SKM-1 treated with dmso at 0.1 percent for 144 hours (cell line): Measurements from ENCODE around the gene GSC.
"Not testable (repeated sequence)": the region's sequence is repeated elsewhere in the genome, so short reads cannot be mapped to it uniquely, and the experiment has no call there.

Source experiments
- DNase-seq: peaks from one replicate; lab custom pipeline; 2025; ENCODE audit not compliant: unreplicated experiment; lab: John Stamatoyannopoulos, UW

Gene GSC

DNA sequence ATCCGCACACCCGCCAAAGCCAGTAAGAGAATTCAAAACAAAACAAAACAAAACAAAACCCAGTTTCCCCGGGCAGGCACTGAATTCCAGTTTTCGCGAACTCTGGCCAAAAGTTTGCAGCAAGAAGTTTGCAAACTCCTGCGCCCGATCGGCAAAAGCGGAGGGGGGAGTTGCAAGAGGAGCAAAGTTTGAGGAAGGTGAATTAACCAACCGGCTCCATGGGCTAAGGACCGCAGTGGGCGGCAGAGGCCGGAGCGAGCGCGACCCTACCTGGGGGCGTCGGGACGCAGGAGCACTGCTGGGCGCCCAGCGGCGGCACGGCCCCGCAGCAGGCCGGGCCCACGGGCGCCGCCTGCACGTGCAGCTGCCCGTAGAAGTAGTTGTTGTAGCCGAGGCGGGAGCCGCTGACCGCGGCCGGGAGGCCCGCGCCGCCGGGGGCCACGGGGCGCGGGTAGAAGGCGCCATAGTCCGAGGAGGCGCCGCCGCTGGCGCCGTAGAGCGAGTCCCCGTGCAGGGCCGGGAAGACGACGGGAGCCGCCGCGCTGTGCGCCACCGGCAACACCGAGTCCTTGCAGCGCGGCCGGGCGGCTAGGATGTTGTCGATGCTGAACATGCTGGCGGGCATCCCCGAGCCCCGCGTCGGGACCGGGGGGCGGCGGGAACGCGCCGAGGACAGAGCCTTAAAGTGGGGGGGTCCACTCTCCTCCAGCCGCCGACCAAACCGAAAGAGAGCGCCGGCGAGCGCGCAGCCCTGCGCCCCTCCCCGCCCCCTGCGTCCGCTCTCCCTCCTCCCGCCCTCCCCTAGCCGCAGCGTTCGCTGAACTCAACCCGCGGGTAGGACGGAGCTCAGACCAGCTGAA is at the start of gene GSC:
GSC (minus strand) TSS at position 723 of the 860 bp plus-strand sequence; CDS start at position 625, 98 bp downstream.
- no peak for DNase-seq

DNA sequence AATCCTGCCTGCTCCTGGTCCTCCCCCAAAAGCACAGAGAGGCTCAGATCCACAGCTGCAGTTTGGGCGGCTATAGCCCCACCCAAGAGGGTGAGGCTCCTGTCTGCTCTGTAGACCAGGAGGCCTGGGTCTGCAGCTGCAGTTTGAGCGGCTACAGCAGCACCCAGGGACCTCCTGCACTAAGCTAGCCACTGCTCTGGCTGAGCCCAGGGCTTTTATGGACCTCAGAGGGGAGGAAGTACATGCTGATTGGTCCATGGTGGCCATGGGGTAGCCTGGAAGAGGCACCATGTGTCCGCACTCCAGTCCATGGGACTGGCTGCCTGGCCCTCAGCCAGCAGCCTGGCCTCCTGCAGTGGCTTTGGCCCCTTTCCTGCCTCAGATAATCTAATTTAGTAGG is 49.6 kb upstream of the GSC start:
- no peak for DNase-seq

DNA sequence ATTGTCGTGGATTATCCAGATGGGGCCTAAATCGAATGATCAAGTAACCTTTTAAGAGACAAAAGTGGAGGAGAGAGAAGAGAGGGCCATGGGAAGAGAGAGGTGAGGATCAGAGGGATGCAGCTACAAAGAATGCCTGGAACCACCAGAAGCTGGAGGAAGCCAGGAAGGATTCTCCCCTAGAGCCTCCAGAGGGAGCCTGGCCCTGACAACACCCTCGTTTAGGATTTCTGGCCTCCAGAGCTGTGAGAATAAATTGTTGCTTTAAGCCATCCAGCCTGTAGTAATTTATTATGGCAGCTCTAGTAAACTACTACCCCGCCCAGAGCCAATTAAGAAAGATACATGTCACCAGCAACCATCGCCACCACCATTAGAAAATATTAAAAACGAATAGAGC is 46.2 kb upstream of the GSC start:
- DNase-seq = no peak

DNA sequence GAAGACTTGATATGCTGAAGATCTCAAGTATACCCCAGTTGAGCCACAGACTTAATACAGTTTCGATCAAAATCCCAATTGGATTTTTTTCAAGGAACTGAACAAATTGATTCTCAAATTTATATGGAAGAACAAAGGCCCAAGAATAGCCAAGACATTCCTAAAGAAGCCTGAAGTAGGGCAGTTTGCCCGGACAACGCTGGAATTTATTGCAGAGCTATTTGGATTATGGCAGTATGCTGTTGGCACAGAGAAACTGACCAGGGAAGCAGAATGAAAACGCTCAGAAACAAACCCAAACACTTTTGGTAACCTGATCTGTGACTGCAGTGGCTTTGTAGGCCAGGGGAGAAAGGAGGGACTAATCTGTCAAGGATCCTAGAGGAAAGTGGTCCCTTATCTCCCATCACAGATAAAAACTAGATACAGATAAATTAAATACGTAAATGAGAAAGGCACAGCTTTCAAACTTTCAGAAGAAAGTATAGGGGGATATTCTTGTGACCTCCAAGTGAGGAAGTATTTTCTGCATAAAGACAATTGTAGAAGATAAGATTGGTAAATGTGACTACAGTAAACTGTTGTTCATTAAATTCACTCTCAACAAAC is 35.9 kb upstream of the GSC start:
- no peak for DNase-seq

DNA sequence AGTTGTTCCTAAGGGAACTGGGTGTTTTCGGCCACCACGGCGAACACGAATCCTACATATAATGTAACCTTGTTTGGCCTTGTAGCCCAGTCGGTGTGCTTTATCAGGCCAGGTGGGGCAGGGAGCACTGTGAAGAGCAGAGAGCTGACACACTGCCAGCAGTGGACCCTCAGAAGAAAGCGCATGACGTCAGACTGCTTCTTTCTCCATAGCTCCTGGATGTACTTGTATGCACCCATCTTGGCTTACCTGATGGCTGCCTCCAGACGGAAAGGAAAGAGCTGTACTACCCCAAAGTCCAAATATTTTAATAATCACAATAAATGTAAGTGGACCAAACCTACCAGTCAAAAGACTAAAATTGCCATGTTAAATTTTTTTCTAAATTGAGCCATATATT is 31.3 kb upstream of the GSC start:
- DNase-seq = no peak

DNA sequence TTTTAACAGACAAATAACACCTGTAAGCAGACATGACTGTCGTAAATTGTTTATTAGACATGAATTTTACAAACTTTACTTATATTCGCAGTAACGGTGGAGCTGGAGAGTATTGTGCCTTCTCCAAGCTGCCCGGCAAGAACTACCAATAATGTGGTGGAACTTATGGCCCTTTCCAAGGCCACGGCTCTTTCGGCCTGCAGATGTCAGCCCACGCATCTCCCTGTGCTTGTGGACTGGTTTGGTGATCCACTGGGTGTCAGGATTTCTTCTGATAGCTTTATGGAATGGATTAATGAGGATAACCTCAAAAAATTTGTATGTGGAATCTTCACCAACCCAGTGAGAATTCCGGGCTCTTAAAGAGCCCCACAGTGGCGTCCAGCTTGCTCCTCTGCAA is 30.9 kb upstream of the GSC start:
- not testable (repeated sequence) for DNase-seq

DNA sequence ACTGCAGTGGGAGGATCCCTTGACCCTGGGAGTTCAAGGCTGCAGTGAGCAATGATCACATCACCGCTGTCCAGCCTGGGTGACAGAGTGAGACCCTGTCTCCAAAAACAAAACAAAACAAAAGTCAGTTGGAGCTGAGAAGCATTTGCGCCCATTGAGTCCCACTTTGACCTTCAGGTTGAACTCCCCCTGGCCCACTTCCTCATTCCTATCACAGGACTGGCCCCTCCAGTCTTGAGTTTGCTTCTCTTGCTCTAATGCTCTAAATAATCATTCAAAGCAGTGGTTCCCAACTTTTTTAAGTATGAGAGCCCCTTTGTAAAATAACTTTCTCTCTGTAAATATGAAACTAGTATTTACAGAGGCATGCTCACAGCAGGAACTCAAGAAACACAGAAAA is 28.0 kb upstream of the GSC start:
- no peak for DNase-seq

DNA sequence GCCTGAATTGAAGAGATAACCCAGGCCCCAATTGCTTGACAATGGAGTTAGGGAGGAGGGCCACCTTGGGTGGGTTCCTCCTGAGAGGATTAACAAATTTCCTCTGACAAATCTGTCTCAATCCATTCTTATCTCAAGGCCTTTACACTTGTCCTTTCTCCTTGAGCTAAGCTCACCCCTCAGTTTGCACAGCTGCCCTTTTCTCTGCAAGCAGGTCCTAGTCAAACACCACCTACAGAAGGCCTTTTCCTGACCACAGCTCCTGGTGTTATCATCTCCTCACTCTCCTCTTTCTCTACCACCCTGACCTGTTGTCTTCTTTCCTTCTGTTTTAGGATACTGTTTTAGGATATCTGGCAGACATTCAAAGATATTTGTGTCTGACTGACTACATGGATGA is 26.4 kb upstream of the GSC start:
- no peak for DNase-seq

DNA sequence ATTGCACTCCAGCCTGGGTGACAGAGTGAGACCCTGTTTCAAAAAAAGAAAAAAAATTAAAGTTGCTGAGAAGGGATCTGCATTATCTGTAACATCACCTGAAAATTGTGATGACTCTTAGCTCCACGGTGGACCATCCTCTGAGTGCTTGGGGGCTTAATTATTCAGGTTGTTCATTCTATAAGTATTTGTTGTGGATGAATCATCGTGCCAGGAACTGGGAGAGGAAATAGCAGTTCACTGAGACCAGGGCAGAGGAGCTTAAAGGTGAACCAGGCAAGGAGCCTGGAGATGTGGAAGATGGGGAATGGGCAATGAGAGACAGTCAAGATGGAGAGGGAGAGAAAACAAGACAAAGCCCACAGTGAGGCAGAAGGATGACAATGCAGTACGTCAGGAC is 25.5 kb upstream of the GSC start:
- no peak for DNase-seq

DNA sequence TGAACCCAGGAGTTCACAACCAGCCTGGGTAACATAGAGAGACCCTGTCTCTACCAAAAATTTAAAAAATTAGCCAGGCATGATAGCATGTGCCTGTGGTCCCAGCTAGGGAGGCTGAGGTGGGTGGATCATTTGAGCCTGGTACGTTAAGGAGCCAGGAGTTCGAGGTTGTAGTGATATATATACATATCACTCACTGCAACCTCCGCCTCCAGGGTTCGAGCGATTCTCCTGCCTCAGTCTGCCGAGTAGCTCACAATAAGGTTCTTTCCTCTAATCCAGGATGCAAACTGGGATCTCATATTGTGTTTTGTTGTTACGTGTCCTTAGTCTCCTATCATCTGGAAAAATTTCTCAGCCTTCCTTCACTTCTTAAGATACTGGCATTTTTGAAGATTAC is 24.0 kb upstream of the GSC start:
- no peak for DNase-seq

DNA sequence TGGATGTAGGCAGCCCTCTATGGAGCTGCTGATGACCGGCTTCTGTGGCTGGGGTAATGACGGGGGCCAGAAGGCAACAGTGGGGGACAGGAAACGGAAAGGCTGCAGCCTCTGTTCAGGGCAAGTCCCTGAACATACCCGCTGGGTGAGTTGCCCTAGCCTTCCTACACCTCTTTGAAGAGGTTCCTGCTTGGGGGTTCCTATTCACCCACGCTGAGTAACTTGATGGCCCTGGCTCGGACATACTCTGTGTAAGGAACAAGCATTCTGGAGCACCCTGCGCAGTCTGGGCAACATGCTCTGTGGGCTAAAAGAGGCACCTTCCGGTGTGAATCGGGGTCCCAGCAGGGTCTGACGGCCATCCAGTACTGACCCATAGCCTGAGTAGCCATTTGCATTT is 17.7 kb upstream of the GSC start:
- DNase-seq = no peak

DNA sequence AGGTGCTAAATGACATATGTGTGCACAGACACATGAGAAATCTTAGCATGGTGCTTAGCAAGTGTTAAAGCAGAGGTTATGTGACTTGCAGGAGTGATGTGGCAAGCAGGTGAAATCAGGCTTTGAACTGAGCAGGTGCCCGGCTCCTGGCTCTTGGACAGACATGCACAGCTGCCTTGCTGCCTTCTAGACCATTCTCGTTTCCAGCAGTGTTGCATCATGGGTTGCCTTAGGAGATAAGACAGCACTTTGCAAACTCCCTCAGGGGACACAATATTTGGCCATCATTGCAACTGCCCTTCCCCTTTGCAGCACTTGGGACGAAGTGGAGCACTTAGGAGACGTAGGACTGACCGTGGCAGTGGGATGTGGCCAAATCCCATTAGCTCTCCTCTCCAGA is 17.2 kb upstream of the GSC start:
- no peak for DNase-seq

DNA sequence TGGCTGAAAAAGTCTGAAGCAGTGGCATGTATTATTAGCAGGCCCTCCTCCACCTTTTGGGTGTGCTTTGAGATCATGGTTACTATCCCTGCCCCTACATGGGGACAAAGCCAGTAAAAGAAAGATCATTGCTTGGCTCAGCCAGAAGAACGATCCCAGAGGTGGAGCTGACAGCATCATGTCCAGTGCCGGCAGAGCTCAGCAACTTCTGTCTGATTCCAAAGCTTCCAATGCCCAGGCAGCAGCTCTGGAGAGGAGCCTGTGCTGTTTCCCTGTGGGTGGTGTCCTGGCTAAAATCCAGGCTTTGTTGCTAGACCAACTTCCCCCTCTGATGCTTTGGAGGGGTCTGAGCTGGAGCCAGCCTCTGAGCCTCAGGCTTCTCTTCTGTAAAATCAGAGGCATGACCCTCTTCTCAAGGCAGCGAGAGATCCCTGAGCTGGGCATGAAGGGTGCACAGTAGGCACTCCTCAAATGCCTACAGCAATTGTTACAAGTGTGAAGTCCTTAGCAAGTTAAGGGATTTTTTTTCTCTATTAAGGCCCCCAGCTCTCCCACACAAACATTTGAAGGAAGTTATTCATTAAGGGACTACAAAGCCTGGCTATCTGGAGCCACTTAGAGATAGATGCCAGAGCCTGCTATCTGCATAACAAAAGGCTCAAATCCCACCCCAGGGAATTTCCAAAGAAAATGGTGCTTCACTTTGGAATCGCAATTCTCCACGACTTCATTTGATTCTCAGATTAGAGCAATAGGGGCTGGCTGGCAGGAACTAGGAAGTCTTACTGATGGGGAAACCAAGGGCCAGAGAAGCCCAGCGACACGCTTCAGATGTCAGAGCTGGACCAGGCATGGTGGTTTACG is 10.9 kb upstream of the GSC start:
- DNase-seq = no peak

DNA sequence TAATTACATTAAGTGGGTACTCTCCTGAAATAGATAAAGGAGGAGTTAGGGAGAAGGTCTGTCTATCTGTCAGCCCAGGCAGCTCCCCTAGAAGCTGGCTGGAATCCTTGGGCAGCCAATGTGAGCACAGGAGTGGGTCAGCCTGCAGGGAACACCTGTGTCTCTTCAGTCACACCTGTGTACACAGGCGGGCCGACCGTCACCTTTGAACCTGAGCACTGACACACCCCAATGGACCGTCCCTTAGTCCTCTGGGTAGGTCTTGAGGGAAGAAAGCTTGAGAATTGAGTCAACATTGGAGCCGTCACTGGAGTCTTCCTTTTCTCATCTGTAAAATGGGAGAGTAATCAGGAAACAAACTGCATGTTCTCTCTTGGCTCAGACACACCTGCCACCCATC is 9.8 kb upstream of the GSC start:
- no peak for DNase-seq

DNA sequence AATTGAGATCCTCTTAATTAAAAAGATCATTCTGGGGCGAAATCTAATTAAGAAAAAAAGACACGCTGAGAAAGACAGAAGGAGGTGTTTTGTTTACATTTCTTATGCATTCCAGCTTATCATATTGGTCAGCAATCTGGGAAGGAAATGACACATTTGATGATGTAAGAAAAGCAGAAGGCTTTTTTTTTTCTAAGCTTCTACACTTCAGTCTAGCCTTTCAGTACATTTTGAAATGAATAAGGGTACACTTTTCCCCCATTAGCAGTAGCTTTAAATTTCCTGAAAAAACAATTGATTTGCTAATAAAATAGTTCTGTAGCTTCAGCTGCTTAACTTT is 5.9 kb upstream of the GSC start:
- DNase-seq = no peak

DNA sequence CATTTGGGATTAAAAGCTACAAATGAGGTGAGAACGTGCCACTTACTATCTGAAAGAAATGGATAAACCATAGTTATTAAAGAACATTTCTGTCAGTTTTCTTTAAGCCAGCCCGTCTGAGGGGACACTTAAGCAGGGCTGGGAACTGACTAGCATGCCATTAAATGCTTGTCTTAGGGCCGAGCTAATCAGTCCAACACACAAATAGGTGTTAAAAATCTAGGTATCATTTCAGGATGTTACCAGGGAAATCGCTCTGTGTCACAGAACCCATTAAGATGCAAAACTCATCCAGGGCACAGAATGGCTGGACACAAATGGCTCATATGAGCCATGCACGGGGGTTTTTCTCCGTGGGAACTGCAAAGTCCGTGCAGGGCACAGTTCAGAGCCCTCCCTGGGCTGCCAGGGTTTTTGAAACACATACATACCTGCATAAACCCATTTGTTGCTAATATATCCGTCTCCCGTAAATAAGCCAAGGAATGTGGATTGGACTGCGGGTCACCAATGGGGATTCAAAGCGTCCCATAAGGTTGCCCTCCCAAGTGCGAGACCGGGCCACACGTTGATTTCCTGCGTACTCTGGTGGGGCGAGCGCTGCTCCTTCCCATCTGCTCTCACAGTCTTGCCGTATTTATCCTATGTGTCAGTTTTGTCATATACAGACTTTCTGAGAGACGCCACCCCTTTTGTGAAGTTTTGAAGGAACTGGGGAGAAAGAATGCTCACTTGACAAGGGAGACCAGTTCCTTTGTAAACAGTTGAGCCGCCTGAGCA is 5.4 kb upstream of the GSC start:
- DNase-seq = no peak

DNA sequence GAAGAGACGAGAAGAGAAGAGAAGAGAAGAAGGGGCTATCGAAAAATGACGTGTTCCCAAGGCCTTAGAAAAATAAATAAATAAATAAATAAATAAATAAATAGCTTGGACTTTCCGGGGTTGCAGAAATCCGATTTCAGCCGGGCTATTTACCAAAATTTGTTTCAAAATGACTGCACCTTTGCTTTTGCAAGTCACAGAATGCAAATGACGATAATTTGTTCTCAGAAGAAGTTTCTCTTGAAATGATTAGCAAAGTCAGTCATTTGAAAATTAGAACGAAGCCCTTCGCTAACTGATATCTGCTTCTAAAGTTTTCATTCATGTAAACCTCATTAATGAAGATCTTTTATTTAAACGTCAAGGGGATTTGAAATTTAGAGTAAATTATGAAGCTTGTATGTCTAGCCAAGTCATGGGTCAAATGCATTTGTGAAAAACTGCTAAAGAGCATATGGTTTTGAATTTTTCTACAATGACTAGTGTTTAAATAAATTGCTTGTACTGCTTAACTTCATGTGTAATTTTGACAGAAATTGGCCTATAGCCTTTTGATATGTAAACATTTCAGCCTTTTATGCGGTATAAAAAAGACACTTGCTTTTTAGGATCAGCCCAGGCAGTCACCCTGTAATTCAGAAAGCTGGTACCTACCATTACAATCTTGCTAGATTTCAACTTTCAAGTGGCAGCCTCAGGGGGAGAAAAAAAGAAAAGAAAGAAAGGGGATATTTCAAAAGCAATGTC is 4.6 kb upstream of the GSC start:
- no peak for DNase-seq

DNA sequence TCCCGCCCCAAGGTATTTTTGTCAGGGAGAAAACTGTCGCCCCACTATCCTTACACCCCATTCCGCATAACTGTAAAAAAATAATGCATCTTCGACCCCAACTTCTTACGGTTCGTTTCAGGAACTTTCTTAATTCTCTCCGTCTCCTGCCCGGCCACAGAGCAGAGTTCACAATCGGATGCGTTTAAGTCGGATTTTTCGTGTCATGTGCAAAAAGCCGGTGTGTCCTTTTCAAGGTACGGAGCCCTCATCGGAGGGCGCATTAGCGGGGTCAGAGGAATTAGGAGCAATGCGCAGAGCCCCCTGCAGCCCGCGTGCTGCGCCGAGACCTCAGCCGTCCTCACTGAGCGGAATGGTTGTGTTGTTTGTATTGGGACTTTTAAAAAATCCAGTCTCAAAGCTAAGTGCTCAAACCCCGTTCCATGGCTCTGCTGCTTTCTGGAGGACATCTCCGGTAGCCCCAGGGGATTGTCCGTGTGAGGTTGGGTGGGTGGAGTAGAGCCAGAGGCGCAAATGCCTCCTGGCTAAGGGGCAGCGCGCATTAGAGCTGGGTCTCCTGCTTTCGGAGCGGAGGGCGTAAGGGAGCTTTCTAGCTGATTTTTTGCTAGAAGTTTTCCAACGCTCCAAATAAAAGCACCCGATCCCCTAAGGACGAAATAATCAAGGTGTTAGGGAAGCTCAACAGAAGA is 3.9 kb upstream of the GSC start:
- DNase-seq = no peak

DNA sequence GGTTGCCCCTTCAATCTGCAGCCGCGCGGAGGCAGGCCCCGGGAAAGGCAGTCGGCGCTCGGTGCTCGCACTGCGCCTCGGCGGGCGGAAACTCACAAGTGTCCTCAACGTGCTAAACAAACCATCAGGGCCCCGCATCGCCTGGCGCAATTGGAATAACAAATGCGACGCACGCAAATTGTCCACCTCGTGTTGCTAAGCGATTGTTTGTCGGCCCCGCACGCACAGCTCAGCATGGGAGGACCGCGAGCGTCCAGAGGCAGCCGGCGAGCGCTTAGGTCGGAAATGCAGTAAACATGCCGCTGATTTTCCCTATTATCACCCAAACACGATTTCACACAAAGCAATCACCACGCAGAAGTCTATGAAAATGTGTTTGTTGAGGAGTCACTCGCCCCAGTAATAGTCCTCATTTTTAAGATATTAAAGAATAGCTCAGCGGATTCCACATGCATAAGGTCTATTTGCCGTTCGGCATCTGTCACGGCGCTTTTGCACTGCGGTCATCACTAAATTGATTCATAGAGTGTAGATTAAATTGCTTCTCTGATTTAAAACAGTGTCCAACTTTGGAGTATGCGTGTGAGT is 3.2 kb upstream of the GSC start:
- no peak for DNase-seq

DNA sequence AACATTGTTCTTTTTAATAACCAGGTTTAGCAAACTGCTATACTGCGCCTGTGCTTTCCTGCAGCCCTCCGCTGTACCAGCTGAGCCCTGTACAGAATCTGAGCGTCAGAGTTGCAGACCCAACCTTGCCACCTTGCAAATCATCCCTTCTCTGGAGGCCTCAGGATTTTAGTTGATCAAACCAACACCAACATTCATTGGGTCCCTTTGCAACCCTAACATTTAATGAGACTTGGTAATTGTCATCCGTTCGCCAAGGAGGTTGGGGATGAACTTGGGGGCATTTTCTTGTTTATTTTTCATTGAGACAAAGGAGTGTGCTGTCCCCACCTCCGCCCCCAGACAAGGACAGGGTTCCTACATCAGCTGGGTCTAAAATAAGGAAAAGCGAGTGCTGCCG is 2.6 kb upstream of the GSC start:
- no peak for DNase-seq
